Endometrial microvascular endothelial cells (primary cell): ENCODE results near the gene TCP11L1. TPM values are rescaled to one million over a fixed set of nuclear protein-coding genes. Genes with fewer than 3 reads are reported as not detected.

Source experiments
- in situ Hi-C: cut with HindIII; loops from 2 replicates; pipeline ENCODE4 v1.10.0; 2017; ENCODE audit warnings: low sequenced_read_pairs, low pct_unique_long_range_greater_than_20kb; ENCODE audit errors: inconsistent ontology term
- total RNA-seq: library from RNA; depleted of rRNA; stranded (reverse); fragments of >200 nt; gene quantifications from one replicate; pipeline ENCODE4 v1.2.3, GENCODE V29; 2015; ENCODE audit errors: inconsistent ontology term

The TCP11L1 gene, protein sequence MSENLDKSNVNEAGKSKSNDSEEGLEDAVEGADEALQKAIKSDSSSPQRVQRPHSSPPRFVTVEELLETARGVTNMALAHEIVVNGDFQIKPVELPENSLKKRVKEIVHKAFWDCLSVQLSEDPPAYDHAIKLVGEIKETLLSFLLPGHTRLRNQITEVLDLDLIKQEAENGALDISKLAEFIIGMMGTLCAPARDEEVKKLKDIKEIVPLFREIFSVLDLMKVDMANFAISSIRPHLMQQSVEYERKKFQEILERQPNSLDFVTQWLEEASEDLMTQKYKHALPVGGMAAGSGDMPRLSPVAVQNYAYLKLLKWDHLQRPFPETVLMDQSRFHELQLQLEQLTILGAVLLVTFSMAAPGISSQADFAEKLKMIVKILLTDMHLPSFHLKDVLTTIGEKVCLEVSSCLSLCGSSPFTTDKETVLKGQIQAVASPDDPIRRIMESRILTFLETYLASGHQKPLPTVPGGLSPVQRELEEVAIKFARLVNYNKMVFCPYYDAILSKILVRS
- total RNA-seq = 24.0 TPM

DNA sequence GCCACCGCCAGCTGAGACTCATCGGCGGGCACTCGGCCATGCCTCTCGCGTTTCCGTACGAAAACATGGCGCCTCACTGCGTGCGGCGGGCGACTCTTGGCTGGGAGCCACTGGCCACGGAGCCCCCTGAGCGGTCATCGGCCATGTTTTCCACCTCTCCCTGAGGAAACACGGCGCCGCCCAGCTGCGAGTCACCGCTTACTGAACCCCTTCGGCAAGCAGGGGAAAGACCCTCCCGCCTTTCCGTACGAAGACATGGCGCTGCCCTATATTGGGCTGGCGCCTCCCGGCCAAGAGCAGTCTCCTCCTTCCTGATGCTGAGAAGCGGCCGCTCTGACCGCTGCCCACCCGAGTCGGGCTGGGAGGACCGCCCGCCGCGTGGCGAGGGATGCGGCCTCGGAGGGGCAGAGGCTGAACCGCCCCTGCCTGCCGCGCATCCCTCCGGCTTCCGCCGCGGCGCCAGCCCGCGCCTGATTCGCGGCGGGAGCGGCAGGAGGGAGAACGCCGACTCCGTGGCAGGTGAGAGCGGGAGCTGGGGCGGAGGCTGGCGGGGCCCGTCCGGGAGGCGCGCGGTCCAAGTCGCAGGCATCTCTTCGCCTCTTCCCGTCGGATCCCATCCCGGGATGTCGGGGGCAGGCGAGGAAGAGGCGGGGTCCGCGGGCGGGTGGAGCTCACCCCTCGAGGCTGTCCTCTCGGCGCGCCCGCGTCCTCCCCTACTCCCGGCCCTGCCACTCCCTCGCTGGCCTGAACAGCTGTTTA is at the start of gene TCP11L1:
TCP11L1 (plus strand) TSS at position 299 of the 759 bp plus-strand sequence. CDS start 4,202 bp downstream, outside the sequence.
- in situ Hi-C loops = no loop called here

DNA sequence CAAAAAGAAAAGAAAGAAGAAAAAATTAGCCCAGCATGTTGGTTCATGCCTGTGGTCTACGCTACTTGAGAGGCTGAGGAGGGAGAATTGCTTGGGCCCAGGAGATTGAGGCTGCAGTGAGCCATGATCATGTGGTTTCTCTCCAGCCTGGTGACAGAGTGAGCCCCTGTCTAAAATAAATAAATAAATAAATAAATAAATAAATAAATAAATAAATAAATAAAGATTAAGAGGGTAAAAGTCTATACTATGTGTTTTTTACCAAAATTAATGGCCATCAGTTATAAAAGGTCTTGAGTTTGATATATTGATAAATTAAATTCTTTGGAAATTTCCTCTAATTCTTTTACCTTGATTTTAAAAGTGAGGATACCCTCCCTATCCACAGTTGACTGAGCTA is 48.9 kb upstream of the TCP11L1 start:
- in situ Hi-C loops = no loop called here

DNA sequence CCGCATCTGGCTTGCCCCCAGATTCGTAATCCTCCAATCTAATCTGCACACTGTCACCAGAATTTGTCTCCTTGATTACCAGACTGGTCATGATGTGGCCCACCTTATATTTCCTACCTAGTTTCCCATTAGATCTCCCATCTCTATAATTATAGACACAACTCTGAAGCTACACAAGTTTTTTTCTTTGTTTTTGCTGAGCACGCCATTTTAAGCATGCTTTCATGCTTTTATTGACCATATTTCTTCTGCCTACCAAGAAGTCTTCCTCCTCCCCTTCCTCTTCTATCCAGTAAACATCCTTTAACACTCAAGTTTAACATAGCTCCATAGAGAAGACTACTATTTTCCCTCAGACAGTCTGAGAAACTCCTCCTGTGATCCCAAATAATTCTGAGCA is 47.9 kb upstream of the TCP11L1 start:
- in situ Hi-C loops = no loop called here

- in situ Hi-C loops = no loop called here
Measured at GRCh38 chr11:32991898-32992297, 47.5 kb upstream of the TCP11L1 start.

DNA sequence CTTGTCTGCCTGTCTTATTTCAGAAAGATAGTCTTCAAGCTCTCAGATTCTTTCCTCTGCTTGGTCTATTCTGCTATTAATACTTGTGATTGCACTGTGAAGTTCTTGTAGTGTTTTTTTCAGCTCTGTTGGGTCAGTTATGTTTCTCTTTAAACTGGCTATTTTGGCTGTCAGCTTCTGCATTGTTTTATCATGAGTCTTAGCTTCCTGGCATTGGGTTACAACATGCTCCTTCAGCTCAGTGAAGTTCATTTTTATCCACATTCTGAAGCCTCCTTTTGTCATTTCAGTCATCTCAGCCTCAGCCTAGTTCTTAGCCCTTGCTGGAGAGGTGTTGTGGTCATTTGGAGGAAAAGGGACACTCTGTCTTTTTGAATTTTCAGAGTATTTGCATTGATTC is 39.2 kb upstream of the TCP11L1 start:
- in situ Hi-C loops = no loop called here

DNA sequence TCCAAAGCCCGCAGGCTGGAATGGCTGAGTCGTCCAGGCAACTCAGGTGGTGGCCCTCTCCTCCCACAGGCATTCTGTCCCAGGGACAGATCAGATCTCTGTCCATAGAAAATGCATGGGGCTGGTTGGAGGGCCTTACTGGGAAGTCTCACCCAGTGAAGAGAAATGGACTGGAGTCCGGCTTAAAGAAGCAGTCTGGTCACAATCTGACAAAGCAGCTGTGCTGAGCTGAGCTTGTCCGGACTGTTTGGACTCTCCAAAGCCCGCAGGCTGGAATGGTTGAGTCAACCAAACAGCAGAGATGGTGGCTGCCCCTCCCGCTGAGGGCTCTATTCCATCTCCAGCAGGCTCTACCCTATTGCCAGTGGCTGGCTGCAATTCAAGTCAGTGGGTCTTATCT is 38.1 kb upstream of the TCP11L1 start:
- in situ Hi-C loops = no loop called here

GRCh38 chr11:33001751-33002542 is 37.4 kb upstream of the TCP11L1 start:
- in situ Hi-C loops = no loop called here

- in situ Hi-C loops = no loop called here
Measured at GRCh38 chr11:33005175-33005574, 34.2 kb upstream of the TCP11L1 start.

- in situ Hi-C loops = no loop called here
Measured at GRCh38 chr11:33006010-33006409, 33.4 kb upstream of the TCP11L1 start.

DNA sequence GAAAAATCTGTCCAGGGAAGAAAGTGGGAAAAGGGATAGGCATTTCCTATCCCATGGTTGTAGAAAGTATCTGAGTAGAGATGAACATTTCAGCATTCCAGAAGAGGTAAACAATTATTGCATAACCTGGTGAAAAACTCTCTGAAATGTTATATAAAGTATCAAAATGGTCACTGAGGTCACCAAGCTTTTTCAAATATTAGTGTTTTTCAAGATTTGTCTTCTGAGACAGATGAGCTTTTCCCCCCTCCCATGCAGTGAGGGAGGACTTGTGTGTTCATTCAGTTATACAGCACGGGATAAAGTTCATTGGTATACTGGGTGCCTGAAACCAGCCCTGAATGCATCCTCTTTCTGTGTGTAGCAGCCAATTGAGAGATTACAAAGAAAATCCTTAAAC is 25.6 kb upstream of the TCP11L1 start:
- in situ Hi-C loops = no loop called here

- in situ Hi-C loops = no loop called here
Measured at GRCh38 chr11:33015621-33016551, 23.5 kb upstream of the TCP11L1 start, which contains the start of gene DEPDC7. DEPDC7 (plus strand) TSS chr11:33015878; CDS start chr11:33015956, 78 bp downstream.

DNA sequence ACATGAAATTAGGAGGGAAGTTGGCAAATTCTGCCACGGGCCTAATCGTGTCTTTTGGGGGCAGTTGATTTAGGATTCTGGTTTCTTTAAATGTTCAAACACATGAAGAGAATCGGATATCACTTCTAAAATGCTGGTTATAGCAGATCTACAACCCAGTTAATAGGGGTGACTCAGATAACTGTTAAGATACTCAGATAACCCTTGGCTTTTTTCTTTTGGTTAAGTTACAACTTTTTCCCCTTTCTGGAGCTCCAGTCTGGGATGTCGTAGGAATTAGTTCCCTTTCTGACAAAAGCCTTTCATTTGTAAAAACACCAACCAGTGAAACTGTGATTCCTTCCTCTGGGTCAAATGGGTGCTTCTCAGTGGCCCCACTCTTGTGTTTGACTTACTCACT is 22.7 kb upstream of the TCP11L1 start:
- in situ Hi-C loops = no loop called here

DNA sequence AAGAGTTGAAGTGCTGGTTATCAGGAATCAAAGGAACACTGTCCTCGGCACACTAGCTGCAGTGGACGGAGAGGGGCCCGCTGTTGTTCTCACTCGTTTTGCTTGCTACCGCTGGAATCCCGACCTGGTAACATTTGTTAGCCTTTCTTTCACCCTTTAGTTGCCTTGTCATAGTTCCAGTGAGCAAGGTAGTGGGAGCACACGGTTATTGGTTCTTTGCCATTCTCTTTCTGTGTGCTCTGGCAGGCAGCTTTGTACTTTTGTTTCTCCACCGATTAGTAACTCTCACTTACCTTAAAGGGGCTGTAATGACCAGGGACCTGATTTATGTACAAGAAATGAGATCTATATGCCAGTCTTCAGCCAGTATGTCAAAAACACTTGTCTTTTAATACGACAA is 21.9 kb upstream of the TCP11L1 start:
- in situ Hi-C loops = no loop called here

DNA sequence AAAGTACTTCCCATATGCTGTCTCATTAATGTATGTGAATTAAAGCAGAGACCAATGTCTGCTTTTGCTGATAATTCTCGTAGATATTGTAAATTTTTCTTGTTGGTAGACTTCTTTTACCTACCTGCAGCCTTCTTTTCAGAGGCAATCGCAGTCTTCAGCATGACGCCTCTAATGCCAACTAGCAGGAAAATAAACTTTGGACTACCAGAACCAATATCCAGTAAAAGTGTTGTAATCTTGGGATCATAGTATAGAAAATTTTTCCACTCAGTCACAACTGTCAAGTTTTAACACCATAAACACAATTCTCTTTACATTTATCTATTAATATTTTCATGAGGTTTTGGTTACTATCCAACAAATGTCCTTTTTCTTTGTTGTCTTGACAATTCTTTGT is 21.4 kb upstream of the TCP11L1 start:
- in situ Hi-C loops = no loop called here

DNA sequence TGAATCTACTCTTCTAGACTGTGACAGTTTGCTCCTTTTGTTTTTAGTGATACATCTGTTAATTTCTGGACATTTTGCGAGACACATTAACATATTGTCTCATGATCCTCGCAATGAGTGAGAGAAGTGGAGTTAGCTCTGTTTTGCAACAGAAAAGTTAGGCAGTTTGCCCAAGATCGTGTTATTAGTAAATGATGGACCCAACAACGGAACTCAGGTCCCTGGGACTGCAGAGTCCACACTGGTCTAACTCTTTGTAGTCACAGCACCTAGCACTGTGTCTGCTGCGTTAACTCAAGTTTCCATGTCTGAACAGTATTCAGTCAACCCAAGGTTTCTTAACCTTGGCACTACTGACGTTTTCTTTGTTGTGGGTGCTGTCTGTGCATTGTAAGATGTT is 20.5 kb upstream of the TCP11L1 start:
- in situ Hi-C loops = no loop called here

DNA sequence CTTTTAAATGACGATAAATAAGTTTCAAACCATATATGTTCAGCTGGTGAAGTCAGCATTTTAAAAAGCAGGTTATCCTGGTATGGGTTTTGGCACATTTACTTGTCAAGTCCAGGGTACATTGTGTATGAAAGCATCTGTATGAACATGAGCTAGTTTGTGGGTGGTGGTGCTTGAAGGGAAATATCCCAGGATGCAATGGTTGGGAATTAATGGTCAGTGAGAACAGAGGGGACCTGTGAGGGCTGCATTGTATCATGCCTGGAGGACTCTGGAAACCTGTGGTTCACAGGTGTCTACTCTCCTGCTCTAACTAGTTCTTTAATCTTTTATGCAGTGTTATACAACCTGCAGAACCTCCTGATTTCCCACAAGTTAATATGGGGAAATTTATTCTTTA is 17.9 kb upstream of the TCP11L1 start:
- in situ Hi-C loops = no loop called here

DNA sequence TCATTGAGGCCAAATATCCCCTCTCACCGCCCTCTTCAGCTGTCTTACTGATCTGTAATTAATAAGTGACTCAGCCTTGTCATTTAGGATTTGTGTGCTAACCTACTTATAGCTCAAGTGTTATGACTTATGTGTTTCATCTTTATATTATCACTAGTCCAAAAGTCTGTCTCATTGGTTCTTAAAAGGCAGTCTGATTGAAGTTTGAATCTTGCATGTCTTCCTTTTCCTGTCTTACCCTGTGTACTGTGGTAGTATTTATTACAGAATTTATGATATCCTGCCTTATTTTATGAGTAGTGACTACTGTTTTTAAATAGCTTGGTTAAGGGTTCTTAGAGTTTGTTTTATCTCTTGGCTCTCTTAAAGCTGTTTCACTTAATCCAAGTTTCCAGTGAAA is 17.4 kb upstream of the TCP11L1 start:
- in situ Hi-C loops = no loop called here

- in situ Hi-C loops = no loop called here
Measured at GRCh38 chr11:33025339-33025722, 14.0 kb upstream of the TCP11L1 start.
